ENCODE data around the gene EBNA1BP2.

EBNA1BP2 gene

GRCh38 chr1:43199093-43199726 lies 27.1 kb upstream of the EBNA1BP2 start:
- no peak overlapping the region for H3K4me3 Mint-ChIP-seq
- no peak overlapping the region for H3K27ac Mint-ChIP-seq
- no peak for DNase-seq
- ATAC-seq (replicated peaks), result no peak
- peaks cover 1 to 6% of the 10 kb centered on the region in 2 donors for H3K9me3 Mint-ChIP-seq
- no peaks in the 10 kb centered on the region for H3K4me1 Mint-ChIP-seq (ENCODE audit: low read depth in 2 of 2)
- peaks cover 0 to 18% of the 10 kb centered on the region in 2 donors for H3K27me3 Mint-ChIP-seq
- H3K36me3 Mint-ChIP-seq (ENCODE audit: insufficient read depth), result no peaks in the 10 kb centered on the region

GRCh38 chr1:43197343-43198127 lies 25.4 kb upstream of the EBNA1BP2 start:
- DNase-seq (no peak), ATAC-seq (replicated peaks) (no peak)
- peaks cover 1 to 7% of the 10 kb centered on the region in 2 donors for H3K9me3 Mint-ChIP-seq
- H3K36me3 Mint-ChIP-seq (ENCODE audit: insufficient read depth), result no peaks in the 10 kb centered on the region
- H3K4me1 Mint-ChIP-seq (ENCODE audit: low read depth in 2 of 2), result no peaks in the 10 kb centered on the region
- no peak overlapping the region for H3K27ac Mint-ChIP-seq
- peaks cover 0 to 21% of the 10 kb centered on the region in 2 donors for H3K27me3 Mint-ChIP-seq
- no peak overlapping the region for H3K4me3 Mint-ChIP-seq

GRCh38 chr1:43194509-43194908 lies 22.4 kb upstream of the EBNA1BP2 start:
- Mint-ChIP-seq H3K4me1 (ENCODE audit: low read depth in 2 of 2) (no peaks in the 10 kb centered on the region), H3K36me3 (ENCODE audit: insufficient read depth) (no peaks in the 10 kb centered on the region), H3K9me3 (peaks cover 1 to 7% of the 10 kb centered on the region in 2 donors), H3K27me3 (peaks cover 16 to 39% of the 10 kb centered on the region in 2 donors), H3K4me3 (no peak overlapping the region), H3K27ac (no peak overlapping the region)
- DNase-seq (no peak), ATAC-seq (replicated peaks) (no peak)

GRCh38 chr1:43188106-43188505 lies 16.0 kb upstream of the EBNA1BP2 start:
- H3K36me3 Mint-ChIP-seq (ENCODE audit: insufficient read depth), result no peaks in the 10 kb centered on the region
- H3K4me3 Mint-ChIP-seq, result no peak overlapping the region
- DNase-seq (no peak), ATAC-seq (replicated peaks) (no peak)
- peaks cover 32 to 36% of the 10 kb centered on the region in 2 donors for H3K27me3 Mint-ChIP-seq
- H3K27ac Mint-ChIP-seq, result no peak overlapping the region
- no peaks in the 10 kb centered on the region for H3K4me1 Mint-ChIP-seq (ENCODE audit: low read depth in 2 of 2)
- H3K9me3 Mint-ChIP-seq, result no peaks in the 10 kb centered on the region

GRCh38 chr1:43184995-43185394 lies 12.9 kb upstream of the EBNA1BP2 start:
- no peak overlapping the region for H3K27ac Mint-ChIP-seq
- DNase-seq (no peak), ATAC-seq (replicated peaks) (no peak)
- H3K36me3 Mint-ChIP-seq (ENCODE audit: insufficient read depth), result peaks cover 3% of the 10 kb centered on the region
- no peaks in the 10 kb centered on the region for H3K9me3 Mint-ChIP-seq
- H3K4me3 Mint-ChIP-seq, result no peak overlapping the region
- no peaks in the 10 kb centered on the region for H3K4me1 Mint-ChIP-seq (ENCODE audit: low read depth in 2 of 2)
- H3K27me3 Mint-ChIP-seq, result peaks cover 14 to 19% of the 10 kb centered on the region in 2 donors

- no peak overlapping the region for H3K27ac Mint-ChIP-seq
- no peaks in the 10 kb centered on the region for H3K9me3 Mint-ChIP-seq
- H3K36me3 Mint-ChIP-seq (ENCODE audit: insufficient read depth), result peaks cover 3% of the 10 kb centered on the region
Observed at GRCh38 chr1:43184388-43184787, 12.3 kb upstream of the EBNA1BP2 start.

GRCh38 chr1:43177691-43178090 lies 5.6 kb upstream of the EBNA1BP2 start:
- H3K27ac Mint-ChIP-seq, result no peak overlapping the region
- H3K9me3 Mint-ChIP-seq, result no peaks in the 10 kb centered on the region
- no peak for DNase-seq
- ATAC-seq (replicated peaks), result no peak
- peaks cover 3% of the 10 kb centered on the region for H3K36me3 Mint-ChIP-seq (ENCODE audit: insufficient read depth)
- no peak overlapping the region for H3K4me3 Mint-ChIP-seq
- H3K27me3 Mint-ChIP-seq, result peaks cover 26 to 38% of the 10 kb centered on the region in 2 donors
- H3K4me1 Mint-ChIP-seq (ENCODE audit: low read depth in 2 of 2), result peaks cover 0 to 3% of the 10 kb centered on the region in 2 donors

More at GRCh38 chr1:43184388-43184787, 12.3 kb upstream of the EBNA1BP2 start:
- H3K27me3 Mint-ChIP-seq, result peaks cover 14 to 19% of the 10 kb centered on the region in 2 donors
- H3K4me1 Mint-ChIP-seq (ENCODE audit: low read depth in 2 of 2), result no peaks in the 10 kb centered on the region
- H3K4me3 Mint-ChIP-seq, result no peak overlapping the region
- no peak for DNase-seq
- no peak for ATAC-seq (replicated peaks)

GRCh38 chr1:43174873-43175272 lies 2.8 kb upstream of the EBNA1BP2 start:
- DNase-seq, result no peak
- Mint-ChIP-seq H3K4me3 (no peak overlapping the region), H3K4me1 (ENCODE audit: low read depth in 2 of 2) (peaks cover 15 to 17% of the 10 kb centered on the region in 2 donors), H3K36me3 (ENCODE audit: insufficient read depth) (peaks cover 8% of the 10 kb centered on the region), H3K27me3 (peaks cover 26 to 38% of the 10 kb centered on the region in 2 donors), H3K9me3 (no peaks in the 10 kb centered on the region), H3K27ac (no peak overlapping the region)
- ATAC-seq (replicated peaks), result no peak

- peak overlapping the region; percentile 88 to 97 for H3K27ac Mint-ChIP-seq
Observed at GRCh38 chr1:43172527-43172972, 460 bp upstream of the EBNA1BP2 start.

GRCh38 chr1:43171312-43171875 lies 696 bp downstream of the EBNA1BP2 start:
- DNase-seq, result no peak
- H3K27ac Mint-ChIP-seq, result peak overlapping the region; percentile 88 to 97
- peak overlapping the region; percentile 96 to 97 for H3K4me3 Mint-ChIP-seq
- no peaks in the 10 kb centered on the region for H3K9me3 Mint-ChIP-seq
- no peak for ATAC-seq (replicated peaks)
- H3K27me3 Mint-ChIP-seq, result peaks cover 15 to 20% of the 10 kb centered on the region in 2 donors
- H3K4me1 Mint-ChIP-seq (ENCODE audit: low read depth in 2 of 2), result peaks cover 15 to 17% of the 10 kb centered on the region in 2 donors
- H3K36me3 Mint-ChIP-seq (ENCODE audit: insufficient read depth), result peaks cover 35% of the 10 kb centered on the region

More at GRCh38 chr1:43172527-43172972, 460 bp upstream of the EBNA1BP2 start:
- peaks cover 26 to 32% of the 10 kb centered on the region in 2 donors for H3K27me3 Mint-ChIP-seq
- ATAC-seq (replicated peaks) (peak; percentile 81), DNase-seq (peak in 1 of 3 experiments; percentile 72)
- peak overlapping the region; percentile 96 to 97 for H3K4me3 Mint-ChIP-seq
- peaks cover 24% of the 10 kb centered on the region for H3K36me3 Mint-ChIP-seq (ENCODE audit: insufficient read depth)
- H3K9me3 Mint-ChIP-seq, result no peaks in the 10 kb centered on the region
- peaks cover 15 to 17% of the 10 kb centered on the region in 2 donors for H3K4me1 Mint-ChIP-seq (ENCODE audit: low read depth in 2 of 2)

GRCh38 chr1:43165765-43166164 lies 6.3 kb downstream of the EBNA1BP2 start:
- peak overlapping the region in 1 of 2 donors; percentile 16 for H3K27ac Mint-ChIP-seq
- H3K36me3 Mint-ChIP-seq (ENCODE audit: insufficient read depth), result peaks cover 64% of the 10 kb centered on the region
- ATAC-seq (replicated peaks), result no peak

GRCh38 chr1:43165162-43165561 lies 6.9 kb downstream of the EBNA1BP2 start:
- H3K4me3 Mint-ChIP-seq, result no peak overlapping the region
- H3K27me3 Mint-ChIP-seq, result no peaks in the 10 kb centered on the region
- no peaks in the 10 kb centered on the region for H3K9me3 Mint-ChIP-seq
- no peak for DNase-seq
- H3K36me3 Mint-ChIP-seq (ENCODE audit: insufficient read depth), result peaks cover 64% of the 10 kb centered on the region
- H3K4me1 Mint-ChIP-seq (ENCODE audit: low read depth in 2 of 2), result peaks cover 0 to 4% of the 10 kb centered on the region in 2 donors
- no peak for ATAC-seq (replicated peaks)
- peak overlapping the region in 1 of 2 donors; percentile 16 for H3K27ac Mint-ChIP-seq

More at GRCh38 chr1:43165765-43166164, 6.3 kb downstream of the EBNA1BP2 start:
- H3K27me3 Mint-ChIP-seq, result no peaks in the 10 kb centered on the region
- no peak overlapping the region for H3K4me3 Mint-ChIP-seq
- peaks cover 4% of the 10 kb centered on the region in 2 donors for H3K4me1 Mint-ChIP-seq (ENCODE audit: low read depth in 2 of 2)
- no peaks in the 10 kb centered on the region for H3K9me3 Mint-ChIP-seq
- DNase-seq, result no peak

- Mint-ChIP-seq H3K4me1 (ENCODE audit: low read depth in 2 of 2) (no peaks in the 10 kb centered on the region), H3K9me3 (no peaks in the 10 kb centered on the region), H3K36me3 (ENCODE audit: insufficient read depth) (no peaks in the 10 kb centered on the region), H3K27ac (peak overlapping the region in 1 of 2 donors; percentile 15), H3K4me3 (no peak overlapping the region), H3K27me3 (peaks cover 13 to 18% of the 10 kb centered on the region in 2 donors)
- ATAC-seq (replicated peaks), result no peak
- DNase-seq, result no peak
Observed at GRCh38 chr1:43156026-43156425, 16.1 kb downstream of the EBNA1BP2 start.
